Activated naive CD8-positive, alpha-beta T cell treated with anti-CD3 and anti-CD28 coated beads for 36 hours (primary cell): Measurements from ENCODE around the gene C11orf98. TPM values are rescaled to one million over a fixed set of nuclear protein-coding genes. Genes with fewer than 3 reads are reported as not detected.
"Not testable (repeated sequence)": the region's sequence is repeated elsewhere in the genome, so short reads cannot be mapped to it uniquely, and the experiment has no call there.

Source experiments
- DNase-seq: peaks from one replicate; pipeline ENCODE4 v3.0.0; 2021
- H3K27ac Mint-ChIP-seq: one replicate; pipeline ENCODE4 v1.8.0; 2022; ENCODE audit warnings: mild to moderate bottlenecking, moderate library complexity, mixed read lengths
- H3K27me3 Mint-ChIP-seq: one replicate; pipeline ENCODE4 v1.8.0; 2022; ENCODE audit warnings: mild to moderate bottlenecking, mixed read lengths
- H3K36me3 Mint-ChIP-seq: one replicate; pipeline ENCODE4 v1.8.0; 2021; ENCODE audit warnings: mild to moderate bottlenecking, mixed read lengths
- H3K4me1 Mint-ChIP-seq: one replicate; pipeline ENCODE4 v1.8.0; 2021; ENCODE audit warnings: mixed read lengths
- H3K4me3 Mint-ChIP-seq: one replicate; pipeline ENCODE4 v1.8.0; 2022; ENCODE audit warnings: mild to moderate bottlenecking, moderate library complexity, mixed read lengths
- H3K9me3 Mint-ChIP-seq: one replicate; pipeline ENCODE4 v1.8.0; 2022; ENCODE audit warnings: mixed read lengths
- total RNA-seq, 2 experiments: library from RNA; stranded (reverse); gene quantifications; one replicate each; pipeline ENCODE4 v1.2.3, GENCODE V29; 2021

C11orf98 gene
- total RNA-seq, 2 experiments from 2014 or later, result 147 to 159 TPM

- peaks cover 54% of the 10 kb centered on the region for H3K4me1 Mint-ChIP-seq
- H3K27ac Mint-ChIP-seq, result peak within 1 kb of the TSS; percentile 95
- H3K27me3 Mint-ChIP-seq, result no peaks in the 10 kb centered on the region
Measured at GRCh38 chr11:62671608-62672389, 6.8 kb upstream of the C11orf98 start, which contains the start of the genes LBHD1 and UQCC3. LBHD1 (minus strand) TSS chr11:62672267; CDS start chr11:62670031, 2,236 bp downstream. UQCC3 (plus strand) TSS chr11:62671673; CDS start chr11:62671746, 73 bp downstream.

GRCh38 chr11:62671236-62671607 is 6.2 kb upstream of the C11orf98 start:
- H3K36me3 Mint-ChIP-seq, result peaks cover 67% of the 10 kb centered on the region

More at GRCh38 chr11:62671608-62672389, 6.8 kb upstream of the C11orf98 start, which contains the start of the genes LBHD1 and UQCC3:
- peak; percentile 79 for DNase-seq
- peak within 1 kb of the TSS; percentile 91 for H3K4me3 Mint-ChIP-seq
- no peaks in the 10 kb centered on the region for H3K9me3 Mint-ChIP-seq
- H3K36me3 Mint-ChIP-seq, result peaks cover 65% of the 10 kb centered on the region

GRCh38 chr11:62669420-62670161 is 4.6 kb upstream of the C11orf98 start:
- Mint-ChIP-seq H3K4me1 (peaks cover 54% of the 10 kb centered on the region), H3K36me3 (peaks cover 73% of the 10 kb centered on the region), H3K27ac (peak overlapping the region; percentile 95), H3K4me3 (peak overlapping the region; percentile 91), H3K27me3 (no peaks in the 10 kb centered on the region), H3K9me3 (no peaks in the 10 kb centered on the region)
- DNase-seq, result no peak

More at GRCh38 chr11:62671236-62671607, 6.2 kb upstream of the C11orf98 start:
- Mint-ChIP-seq H3K27me3 (no peaks in the 10 kb centered on the region), H3K27ac (peak overlapping the region; percentile 95), H3K4me1 (peaks cover 55% of the 10 kb centered on the region), H3K4me3 (peak overlapping the region; percentile 91), H3K9me3 (no peaks in the 10 kb centered on the region)
- DNase-seq, result no peak

- peaks cover 51% of the 10 kb centered on the region for H3K4me1 Mint-ChIP-seq
- peaks cover 82% of the 10 kb centered on the region for H3K36me3 Mint-ChIP-seq
- peak overlapping the region; percentile 95 for H3K27ac Mint-ChIP-seq
- no peaks in the 10 kb centered on the region for H3K9me3 Mint-ChIP-seq
- no peak for DNase-seq
- peak overlapping the region; percentile 93 for H3K4me3 Mint-ChIP-seq
- H3K27me3 Mint-ChIP-seq, result no peaks in the 10 kb centered on the region
Measured at GRCh38 chr11:62667460-62667859, 2.5 kb upstream of the C11orf98 start.

- Mint-ChIP-seq H3K36me3 (peaks cover 78% of the 10 kb centered on the region), H3K4me1 (peaks cover 51% of the 10 kb centered on the region), H3K4me3 (peak overlapping the region; percentile 93), H3K27me3 (no peaks in the 10 kb centered on the region), H3K9me3 (no peaks in the 10 kb centered on the region), H3K27ac (peak overlapping the region; percentile 95)
- no peak for DNase-seq
Measured at GRCh38 chr11:62666259-62666926, 1.4 kb upstream of the C11orf98 start.

GRCh38 chr11:62665599-62666258 is 719 bp upstream of the C11orf98 start:
- Mint-ChIP-seq H3K36me3 (peaks cover 72% of the 10 kb centered on the region), H3K27ac (peak overlapping the region; percentile 95), H3K9me3 (no peaks in the 10 kb centered on the region), H3K4me1 (peaks cover 48% of the 10 kb centered on the region), H3K4me3 (peak overlapping the region; percentile 93), H3K27me3 (no peaks in the 10 kb centered on the region)
- peak; percentile 67 for DNase-seq

- peaks cover 40% of the 10 kb centered on the region for H3K4me1 Mint-ChIP-seq
- no peaks in the 10 kb centered on the region for H3K9me3 Mint-ChIP-seq
- peaks cover 62% of the 10 kb centered on the region for H3K36me3 Mint-ChIP-seq
- DNase-seq, result peak; percentile 69
- H3K27me3 Mint-ChIP-seq, result no peaks in the 10 kb centered on the region
- H3K4me3 Mint-ChIP-seq, result peak overlapping the region; percentile 93
- H3K27ac Mint-ChIP-seq, result peak overlapping the region; percentile 95
Measured at GRCh38 chr11:62664405-62665074, 470 bp downstream of the C11orf98 start.

GRCh38 chr11:62656796-62657429 is 8.1 kb downstream of the C11orf98 start:
- Mint-ChIP-seq H3K27ac (peak overlapping the region; percentile 16), H3K9me3 (no peaks in the 10 kb centered on the region), H3K4me3 (no peak overlapping the region), H3K4me1 (peaks cover 13% of the 10 kb centered on the region), H3K36me3 (peaks cover 2% of the 10 kb centered on the region), H3K27me3 (no peaks in the 10 kb centered on the region)
- DNase-seq, result no peak

GRCh38 chr11:62654297-62654696 is 10.7 kb downstream of the C11orf98 start:
- Mint-ChIP-seq H3K4me3 (peak overlapping the region; percentile 48), H3K27me3 (no peaks in the 10 kb centered on the region), H3K36me3 (peaks cover 10% of the 10 kb centered on the region), H3K27ac (peak overlapping the region; percentile 63), H3K4me1 (peaks cover 20% of the 10 kb centered on the region), H3K9me3 (no peaks in the 10 kb centered on the region)
- DNase-seq, result no peak

- peak overlapping the region; percentile 93 for H3K4me3 Mint-ChIP-seq
Measured at GRCh38 chr11:62652161-62653006, 12.6 kb downstream of the C11orf98 start.

GRCh38 chr11:62650283-62650682 is 14.7 kb downstream of the C11orf98 start:
- H3K4me1 Mint-ChIP-seq, result peaks cover 32% of the 10 kb centered on the region
- H3K9me3 Mint-ChIP-seq, H3K27ac Mint-ChIP-seq, DNase-seq, H3K4me3 Mint-ChIP-seq, H3K27me3 Mint-ChIP-seq: not testable (repeated sequence)
- peaks cover 13% of the 10 kb centered on the region for H3K36me3 Mint-ChIP-seq

More at GRCh38 chr11:62652161-62653006, 12.6 kb downstream of the C11orf98 start:
- Mint-ChIP-seq H3K27me3 (no peaks in the 10 kb centered on the region), H3K9me3 (no peaks in the 10 kb centered on the region), H3K27ac (peak overlapping the region; percentile 93), H3K4me1 (peaks cover 22% of the 10 kb centered on the region), H3K36me3 (peaks cover 10% of the 10 kb centered on the region)
- DNase-seq, result peak; percentile 27

- Mint-ChIP-seq H3K36me3 (peaks cover 19% of the 10 kb centered on the region), H3K27ac (no peak overlapping the region), H3K27me3 (no peaks in the 10 kb centered on the region), H3K4me1 (peaks cover 37% of the 10 kb centered on the region), H3K9me3 (no peaks in the 10 kb centered on the region), H3K4me3 (no peak overlapping the region)
- DNase-seq, result no peak
Measured at GRCh38 chr11:62649486-62649885, 15.5 kb downstream of the C11orf98 start.

GRCh38 chr11:62648967-62649364 is 16.0 kb downstream of the C11orf98 start:
- peaks cover 34% of the 10 kb centered on the region for H3K4me1 Mint-ChIP-seq
- H3K4me3 Mint-ChIP-seq, result no peak overlapping the region
- no peak overlapping the region for H3K27ac Mint-ChIP-seq
- no peaks in the 10 kb centered on the region for H3K27me3 Mint-ChIP-seq
- no peak for DNase-seq
- H3K9me3 Mint-ChIP-seq, result no peaks in the 10 kb centered on the region
- H3K36me3 Mint-ChIP-seq, result peaks cover 24% of the 10 kb centered on the region
